Astrocyte of the cerebellum (primary cell): ENCODE measurements around the gene PTPRT.

Source experiments
- DNase-seq: peaks from one replicate; pipeline ENCODE4 v3.0.0-alpha.2; 2011; ENCODE audit warnings: low read depth
- H3K4me3 ChIP-seq: 2 replicates; pipeline ENCODE4 v1.5.1; 2011; ENCODE audit warnings: mild to moderate bottlenecking, low read depth, low read length, moderate library complexity
- in situ Hi-C: cut with HindIII; loops from 2 replicates; pipeline ENCODE4 v1.10.0; 2017; ENCODE audit warnings: low sequenced_read_pairs
- TF ChIP-seq, protein P1 (sequence below): IDR thresholded peaks from 2 replicates; pipeline ENCODE4 v1.5.1; 2012; ENCODE audit warnings: low read length, low read depth, moderate library complexity, mild to moderate bottlenecking; ENCODE audit errors: missing control alignments

Gene PTPRT

GRCh38 chr20:42281801-42282200 lies 907.9 kb downstream of the PTPRT start:
- H3K4me3 ChIP-seq: no peak overlapping the region
- TF ChIP-seq, protein P1, sequence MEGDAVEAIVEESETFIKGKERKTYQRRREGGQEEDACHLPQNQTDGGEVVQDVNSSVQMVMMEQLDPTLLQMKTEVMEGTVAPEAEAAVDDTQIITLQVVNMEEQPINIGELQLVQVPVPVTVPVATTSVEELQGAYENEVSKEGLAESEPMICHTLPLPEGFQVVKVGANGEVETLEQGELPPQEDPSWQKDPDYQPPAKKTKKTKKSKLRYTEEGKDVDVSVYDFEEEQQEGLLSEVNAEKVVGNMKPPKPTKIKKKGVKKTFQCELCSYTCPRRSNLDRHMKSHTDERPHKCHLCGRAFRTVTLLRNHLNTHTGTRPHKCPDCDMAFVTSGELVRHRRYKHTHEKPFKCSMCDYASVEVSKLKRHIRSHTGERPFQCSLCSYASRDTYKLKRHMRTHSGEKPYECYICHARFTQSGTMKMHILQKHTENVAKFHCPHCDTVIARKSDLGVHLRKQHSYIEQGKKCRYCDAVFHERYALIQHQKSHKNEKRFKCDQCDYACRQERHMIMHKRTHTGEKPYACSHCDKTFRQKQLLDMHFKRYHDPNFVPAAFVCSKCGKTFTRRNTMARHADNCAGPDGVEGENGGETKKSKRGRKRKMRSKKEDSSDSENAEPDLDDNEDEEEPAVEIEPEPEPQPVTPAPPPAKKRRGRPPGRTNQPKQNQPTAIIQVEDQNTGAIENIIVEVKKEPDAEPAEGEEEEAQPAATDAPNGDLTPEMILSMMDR: no peak
- in situ Hi-C loops: no loop called here
- DNase-seq: no peak

DNA sequence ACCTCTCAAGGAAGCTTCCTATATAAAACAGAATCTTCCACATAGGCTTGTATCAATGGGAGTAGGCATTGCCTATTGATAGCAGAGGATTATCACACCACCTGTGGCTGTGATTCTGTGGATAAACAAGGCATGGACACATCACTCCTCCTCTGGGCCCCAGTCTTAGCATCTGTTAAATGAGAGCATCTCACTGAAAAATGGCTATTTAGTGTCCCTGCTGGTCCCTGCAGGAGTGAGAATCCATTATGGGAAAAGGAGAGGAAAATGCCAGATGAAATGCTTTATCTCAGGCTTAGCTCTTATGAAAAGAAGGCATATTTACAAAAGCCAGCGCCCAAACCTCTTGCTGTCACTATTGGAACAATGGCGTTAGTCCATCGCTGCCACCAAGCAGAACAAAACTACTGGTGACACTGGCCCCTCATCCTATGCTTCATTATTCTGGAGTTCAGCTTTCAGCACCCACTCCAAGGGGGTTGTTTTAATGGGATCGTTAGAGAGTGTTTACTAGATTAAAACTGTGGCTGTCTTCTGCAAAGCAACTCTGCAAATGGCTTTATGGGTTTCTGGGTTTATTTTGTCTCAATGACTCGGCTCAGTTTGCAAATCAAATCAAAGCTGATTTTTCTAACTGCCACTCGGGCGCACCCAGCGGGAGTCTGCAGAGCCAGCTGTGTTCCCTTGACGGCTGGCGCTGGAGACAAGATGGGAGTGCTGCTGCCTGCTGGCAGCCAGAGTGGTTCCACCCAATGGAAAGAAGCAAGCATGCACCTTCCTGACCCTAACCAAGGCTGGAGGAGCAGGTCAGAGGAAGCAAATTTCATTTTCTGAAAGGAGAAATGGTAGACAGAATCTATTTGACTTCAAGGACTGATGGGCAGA lies 912.7 kb downstream of the PTPRT start:
- no peak for DNase-seq
- TF ChIP-seq, protein P1: no peak
- no peak overlapping the region for H3K4me3 ChIP-seq
- in situ Hi-C loops: no loop called here

DNA sequence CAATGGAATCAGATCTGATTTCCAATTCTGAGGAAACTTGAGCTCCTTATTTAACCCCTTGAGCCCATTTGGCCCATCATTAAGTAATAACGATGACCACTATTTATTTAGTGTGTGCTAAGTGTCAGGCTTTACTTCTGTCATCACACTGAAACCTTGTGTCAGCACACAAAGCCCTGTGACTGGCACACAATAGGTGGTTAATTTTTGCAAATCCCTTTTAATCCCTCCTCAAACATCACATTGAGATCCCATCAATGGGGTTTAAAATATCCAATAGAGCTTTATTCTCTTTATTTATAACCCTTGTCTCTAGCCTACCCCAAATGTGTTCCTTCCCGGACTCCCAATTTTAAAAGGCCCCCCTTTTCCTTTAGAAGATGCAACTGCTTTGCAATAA lies 914.7 kb downstream of the PTPRT start:
- TF ChIP-seq, protein P1: no peak
- no peak overlapping the region for H3K4me3 ChIP-seq
- in situ Hi-C loops: no loop called here
- DNase-seq: no peak

GRCh38 chr20:42272516-42272915 lies 917.2 kb downstream of the PTPRT start:
- in situ Hi-C loops: no loop called here
- no peak overlapping the region for H3K4me3 ChIP-seq
- DNase-seq: no peak
- TF ChIP-seq, protein P1: no peak

DNA sequence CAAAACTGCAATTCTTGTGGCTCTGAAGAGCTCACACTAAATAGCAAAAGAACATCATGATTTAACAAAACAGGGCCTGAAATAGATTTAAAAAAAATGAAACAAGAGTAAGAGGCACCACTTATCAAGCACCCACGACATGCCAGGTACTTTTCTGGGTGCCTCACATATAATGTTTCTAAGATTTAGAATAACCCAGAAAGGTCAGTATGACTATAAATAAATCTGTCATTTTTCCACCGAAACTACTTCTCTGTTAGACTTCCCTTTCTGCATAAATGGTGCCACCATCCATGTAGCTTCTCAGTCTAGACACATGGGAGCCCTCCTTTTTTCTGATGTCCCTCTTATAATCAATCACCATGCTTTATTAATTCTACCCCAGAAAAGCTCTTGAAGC lies 919.2 kb downstream of the PTPRT start:
- in situ Hi-C loops: no loop called here
- H3K4me3 ChIP-seq: no peak overlapping the region
- no peak for DNase-seq
- TF ChIP-seq, protein P1: no peak

- TF ChIP-seq, protein P1: no peak
- no peak overlapping the region for H3K4me3 ChIP-seq
- in situ Hi-C loops: no loop called here
- no peak for DNase-seq
These were observed 921.8 kb downstream of the PTPRT start for GRCh38 chr20:42267793-42268384.
